ENCODE measurements around the gene KRT33B.
A peak's percentile ranks its signal among the peaks of the same experiment; 100 is the strongest.

Gene KRT33B

DNA sequence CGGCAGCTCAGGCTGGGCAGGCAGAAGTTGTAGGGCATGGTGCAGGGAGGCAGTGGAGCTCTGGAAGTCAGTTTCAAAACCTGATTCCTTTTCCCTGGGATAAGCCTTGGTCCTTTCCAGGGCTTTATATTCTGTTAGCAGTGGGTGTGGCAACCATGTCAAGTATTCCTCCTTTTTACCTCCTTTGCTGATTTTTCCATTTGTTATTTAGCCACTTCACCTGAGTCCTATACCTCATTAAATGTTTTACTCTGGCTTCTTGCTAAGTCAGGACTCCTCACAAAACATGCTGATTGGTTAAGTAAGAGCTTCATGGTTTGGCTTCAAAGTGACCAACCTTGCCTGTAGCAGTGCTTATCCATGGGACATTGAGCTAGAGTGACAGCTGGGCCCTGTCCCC, at the start of gene KRT33B:
KRT33B (minus strand) TSS at position 101 of the 400 bp plus-strand sequence; CDS start at position 38, 63 bp downstream.
- TF ChIP-seq CTCF (IDR thresholded peaks at IDR 0.05; ENCODE audit: low read depth, low read length), result no peak
- DNase-seq (ENCODE audit: extremely low read depth, low read depth), result no peak

DNA sequence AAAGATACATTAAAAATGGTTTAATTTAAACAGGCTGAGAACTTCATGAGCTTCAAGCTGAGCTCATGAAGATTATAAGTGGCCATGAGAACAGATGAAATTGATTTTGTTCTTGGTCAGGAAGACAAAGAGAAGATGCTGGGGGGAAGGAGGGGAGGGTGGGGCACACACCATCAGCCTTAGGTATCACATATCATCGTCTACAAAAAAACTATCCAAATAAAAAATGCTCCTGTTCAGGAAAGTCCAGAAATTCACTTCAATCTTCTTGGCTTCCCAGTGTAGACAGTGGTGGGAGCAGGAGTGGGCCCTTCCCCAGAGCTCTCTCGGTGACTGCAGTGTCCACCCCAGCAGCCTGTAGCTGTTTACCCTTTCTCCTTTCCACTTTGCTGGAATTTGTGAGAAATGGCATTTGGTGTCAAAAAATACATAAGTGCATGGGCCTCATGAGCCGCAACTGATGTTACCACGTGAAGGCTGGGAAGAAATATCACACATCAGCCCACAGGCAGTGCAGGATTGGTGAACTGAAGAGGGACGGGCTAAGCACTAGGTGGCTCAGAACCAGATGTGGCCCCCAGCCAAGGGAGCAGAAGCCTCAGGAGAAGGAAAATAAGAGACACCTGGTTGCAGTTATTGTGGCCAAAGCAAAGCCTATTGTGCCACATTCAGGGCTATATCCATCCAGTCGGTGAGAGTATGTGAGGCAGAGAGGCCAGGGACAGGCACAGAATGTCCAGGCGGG, 48.7 kb upstream of the KRT33B start:
- DNase-seq (ENCODE audit: extremely low read depth, low read depth), result no peak
- TF ChIP-seq CTCF (IDR thresholded peaks at IDR 0.05; ENCODE audit: low read depth, low read length), result no peak

- TF ChIP-seq CTCF (IDR thresholded peaks at IDR 0.05; ENCODE audit: low read depth, low read length), result peak; percentile 22
- DNase-seq (ENCODE audit: extremely low read depth, low read depth), result no peak
These were observed 48.0 kb upstream of the KRT33B start for GRCh38 chr17:41417576-41418015.

GRCh38 chr17:41417127-41417526, 47.5 kb upstream of the KRT33B start:
- DNase-seq (ENCODE audit: extremely low read depth, low read depth), result no peak
- TF ChIP-seq CTCF (IDR thresholded peaks at IDR 0.05; ENCODE audit: low read depth, low read length), result no peak

GRCh38 chr17:41416479-41416878, 46.9 kb upstream of the KRT33B start:
- no peak for DNase-seq (ENCODE audit: extremely low read depth, low read depth)
- TF ChIP-seq CTCF (IDR thresholded peaks at IDR 0.05; ENCODE audit: low read depth, low read length), result no peak

- peak; percentile 81 for DNase-seq (ENCODE audit: extremely low read depth, low read depth)
- no peak; the same call in 1 of the 2 replicates for TF ChIP-seq CTCF (IDR thresholded peaks at IDR 0.05; ENCODE audit: low read depth, low read length)
These were observed 46.3 kb upstream of the KRT33B start for GRCh38 chr17:41415833-41416335.

DNA sequence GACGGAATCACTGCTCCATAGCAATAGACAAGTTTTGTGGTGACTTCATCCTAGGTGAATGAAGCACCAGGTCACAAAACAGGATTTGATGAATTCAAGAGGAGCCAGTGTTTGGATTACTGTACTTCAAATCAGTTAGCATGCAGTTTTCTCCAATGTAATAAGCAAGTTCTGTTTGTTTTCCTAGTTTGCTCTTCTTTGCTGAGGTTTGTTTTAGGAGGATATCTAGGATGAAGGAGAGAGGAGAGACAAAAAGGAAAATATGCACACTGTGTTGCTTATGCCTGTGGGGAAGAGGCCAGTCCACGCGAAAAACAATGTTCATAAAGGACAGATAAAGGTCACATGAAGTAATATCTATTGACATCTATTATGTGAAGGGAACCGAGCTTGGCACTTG, 45.8 kb upstream of the KRT33B start:
- no peak for TF ChIP-seq CTCF (IDR thresholded peaks at IDR 0.05; ENCODE audit: low read depth, low read length)
- no peak for DNase-seq (ENCODE audit: extremely low read depth, low read depth)

Data from AG09319 (cell line).